Body of pancreas (tissue), 4 donors: ENCODE results near the gene HIVEP2.

ENCODE experiments used
- CTCF ChIP-seq, 7 experiments: fragments of 450-650 bp in 4 of 7; fragments of 200-600 bp in 3 of 7; sonication (generic) in 3 of 7; IDR thresholded peaks; one replicate each; pipeline ENCODE4 v1.5.1; 2016 to 2019; ENCODE audit warnings: antibody characterized with exemption in 7 of 7
- POLR2A ChIP-seq, 3 donors: fragments of 450-650 bp; IDR thresholded peaks; one replicate each; pipeline ENCODE4 v1.6.1; 2016; ENCODE audit warnings: antibody characterized with exemption in 3 of 3, mild to moderate bottlenecking in 2 of 3

- TF ChIP-seq CTCF (IDR thresholded peaks at IDR 0.05), result no peak
- no peak for TF ChIP-seq POLR2A (IDR thresholded peaks at IDR 0.05)
These were observed 5.3 kb upstream of the HIVEP2 start for GRCh38 chr6:142950291-142950690.
